ENCODE results near the gene LAD1. TPM values are rescaled to one million over a fixed set of nuclear protein-coding genes. Genes with fewer than 3 reads are reported as not detected.

The LAD1 gene
- total and polyA plus RNA-seq, 2 of the 13 experiments (the other 11 are each of a cell fraction or from before 2014, with no cell fraction given), result 10.8 to 65.6 TPM

- TF ChIP-seq ZNF33B (CRISPR knock-in tag; IDR thresholded peaks at IDR 0.05), result no peak
- no peak for TF ChIP-seq HNRNPLL (IDR thresholded peaks at IDR 0.05; ENCODE audit: low read depth, low read length, poor library complexity, severe bottlenecking)
- peak; percentile 13 for TF ChIP-seq AGO2 (optimal IDR thresholded peaks at IDR 0.05; ENCODE audit: low read depth, low read length)
- TF ChIP-seq, protein P1, sequence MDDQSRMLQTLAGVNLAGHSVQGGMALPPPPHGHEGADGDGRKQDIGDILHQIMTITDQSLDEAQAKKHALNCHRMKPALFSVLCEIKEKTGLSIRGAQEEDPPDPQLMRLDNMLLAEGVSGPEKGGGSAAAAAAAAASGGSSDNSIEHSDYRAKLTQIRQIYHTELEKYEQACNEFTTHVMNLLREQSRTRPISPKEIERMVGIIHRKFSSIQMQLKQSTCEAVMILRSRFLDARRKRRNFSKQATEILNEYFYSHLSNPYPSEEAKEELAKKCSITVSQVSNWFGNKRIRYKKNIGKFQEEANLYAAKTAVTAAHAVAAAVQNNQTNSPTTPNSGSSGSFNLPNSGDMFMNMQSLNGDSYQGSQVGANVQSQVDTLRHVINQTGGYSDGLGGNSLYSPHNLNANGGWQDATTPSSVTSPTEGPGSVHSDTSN (CRISPR knock-in tag; IDR thresholded peaks at IDR 0.05; ENCODE audit: borderline replicate concordance), result no peak
- no peak for TF ChIP-seq HHEX (CRISPR knock-in tag; IDR thresholded peaks at IDR 0.05)
- TF ChIP-seq SAFB2 (CRISPR knock-in tag; IDR thresholded peaks at IDR 0.05; ENCODE audit: borderline replicate concordance, low read depth), result peak; percentile 42; the same call in 1 of the 2 replicates
- TF ChIP-seq ATF5 (CRISPR knock-in tag; IDR thresholded peaks at IDR 0.05; ENCODE audit: low read depth), result no peak
- TF ChIP-seq ZC3H13 (CRISPR knock-in tag; IDR thresholded peaks at IDR 0.05), result no peak
- no peak for TF ChIP-seq RAD21 (CRISPR knock-in tag; IDR thresholded peaks at IDR 0.05)
- TF ChIP-seq ZBTB46 (CRISPR knock-in tag; IDR thresholded peaks at IDR 0.05; ENCODE audit: borderline replicate concordance), result no peak
- peak; percentile 65; the same call in 1 of the 2 replicates for TF ChIP-seq KDM6A (CRISPR knock-in tag; IDR thresholded peaks at IDR 0.05; ENCODE audit: low read depth)
- no peak for TF ChIP-seq ZNF615 (CRISPR knock-in tag; IDR thresholded peaks at IDR 0.05; ENCODE audit: borderline replicate concordance)
- TF ChIP-seq ZNF598 (CRISPR knock-in tag; IDR thresholded peaks at IDR 0.05; ENCODE audit: borderline replicate concordance), result no peak
- peak; percentile 21; the same call in 1 of the 2 replicates for TF ChIP-seq FOXA3 (CRISPR knock-in tag; IDR thresholded peaks at IDR 0.05)
- no peak for TF ChIP-seq RFX1 (IDR thresholded peaks at IDR 0.05)
- TF ChIP-seq, protein P2, sequence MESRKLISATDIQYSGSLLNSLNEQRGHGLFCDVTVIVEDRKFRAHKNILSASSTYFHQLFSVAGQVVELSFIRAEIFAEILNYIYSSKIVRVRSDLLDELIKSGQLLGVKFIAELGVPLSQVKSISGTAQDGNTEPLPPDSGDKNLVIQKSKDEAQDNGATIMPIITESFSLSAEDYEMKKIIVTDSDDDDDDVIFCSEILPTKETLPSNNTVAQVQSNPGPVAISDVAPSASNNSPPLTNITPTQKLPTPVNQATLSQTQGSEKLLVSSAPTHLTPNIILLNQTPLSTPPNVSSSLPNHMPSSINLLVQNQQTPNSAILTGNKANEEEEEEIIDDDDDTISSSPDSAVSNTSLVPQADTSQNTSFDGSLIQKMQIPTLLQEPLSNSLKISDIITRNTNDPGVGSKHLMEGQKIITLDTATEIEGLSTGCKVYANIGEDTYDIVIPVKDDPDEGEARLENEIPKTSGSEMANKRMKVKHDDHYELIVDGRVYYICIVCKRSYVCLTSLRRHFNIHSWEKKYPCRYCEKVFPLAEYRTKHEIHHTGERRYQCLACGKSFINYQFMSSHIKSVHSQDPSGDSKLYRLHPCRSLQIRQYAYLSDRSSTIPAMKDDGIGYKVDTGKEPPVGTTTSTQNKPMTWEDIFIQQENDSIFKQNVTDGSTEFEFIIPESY (CRISPR knock-in tag; IDR thresholded peaks at IDR 0.05), result no peak
- no peak; the same call in 1 of the 2 replicates for TF ChIP-seq IRF9 (CRISPR knock-in tag; IDR thresholded peaks at IDR 0.05; ENCODE audit: borderline replicate concordance)
- no peak for TF ChIP-seq AGO1 (IDR thresholded peaks at IDR 0.05; ENCODE audit: low read depth, low read length, poor library complexity, severe bottlenecking)
- peak; percentile 98 for TF ChIP-seq JUND (CRISPR knock-in tag; IDR thresholded peaks at IDR 0.05)
- peak; percentile 16 for TF ChIP-seq ASH2L (IDR thresholded peaks at IDR 0.05; ENCODE audit: insufficient read length, low read depth, low read length)
- TF ChIP-seq TBL1XR1 (IDR thresholded peaks at IDR 0.05; ENCODE audit: borderline replicate concordance, low read length, partially characterized antibody), result no peak
- TF ChIP-seq ZNF275 (CRISPR knock-in tag; IDR thresholded peaks at IDR 0.05; ENCODE audit: borderline replicate concordance), result no peak
- peak; percentile 59 for TF ChIP-seq BRD4 (CRISPR knock-in tag; IDR thresholded peaks at IDR 0.05)
Measured at GRCh38 chr1:201405484-201405831, 6.3 kb upstream of the LAD1 start (continued).

Data from HepG2 (cell line).